Activated CD4-positive, alpha-beta T cell treated with anti-CD3 and anti-CD28 coated beads for 4 hours (primary cell): Measurements from ENCODE around the gene TMEM165.
"Not testable (repeated sequence)": the region's sequence is repeated elsewhere in the genome, so short reads cannot be mapped to it uniquely, and the experiment has no call there.

Experiments used
- DNase-seq, 2 donors: peaks; one replicate each; pipeline ENCODE4 v3.0.0-alpha.2; 2020

The TMEM165 gene, protein sequence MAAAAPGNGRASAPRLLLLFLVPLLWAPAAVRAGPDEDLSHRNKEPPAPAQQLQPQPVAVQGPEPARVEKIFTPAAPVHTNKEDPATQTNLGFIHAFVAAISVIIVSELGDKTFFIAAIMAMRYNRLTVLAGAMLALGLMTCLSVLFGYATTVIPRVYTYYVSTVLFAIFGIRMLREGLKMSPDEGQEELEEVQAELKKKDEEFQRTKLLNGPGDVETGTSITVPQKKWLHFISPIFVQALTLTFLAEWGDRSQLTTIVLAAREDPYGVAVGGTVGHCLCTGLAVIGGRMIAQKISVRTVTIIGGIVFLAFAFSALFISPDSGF

DNA sequence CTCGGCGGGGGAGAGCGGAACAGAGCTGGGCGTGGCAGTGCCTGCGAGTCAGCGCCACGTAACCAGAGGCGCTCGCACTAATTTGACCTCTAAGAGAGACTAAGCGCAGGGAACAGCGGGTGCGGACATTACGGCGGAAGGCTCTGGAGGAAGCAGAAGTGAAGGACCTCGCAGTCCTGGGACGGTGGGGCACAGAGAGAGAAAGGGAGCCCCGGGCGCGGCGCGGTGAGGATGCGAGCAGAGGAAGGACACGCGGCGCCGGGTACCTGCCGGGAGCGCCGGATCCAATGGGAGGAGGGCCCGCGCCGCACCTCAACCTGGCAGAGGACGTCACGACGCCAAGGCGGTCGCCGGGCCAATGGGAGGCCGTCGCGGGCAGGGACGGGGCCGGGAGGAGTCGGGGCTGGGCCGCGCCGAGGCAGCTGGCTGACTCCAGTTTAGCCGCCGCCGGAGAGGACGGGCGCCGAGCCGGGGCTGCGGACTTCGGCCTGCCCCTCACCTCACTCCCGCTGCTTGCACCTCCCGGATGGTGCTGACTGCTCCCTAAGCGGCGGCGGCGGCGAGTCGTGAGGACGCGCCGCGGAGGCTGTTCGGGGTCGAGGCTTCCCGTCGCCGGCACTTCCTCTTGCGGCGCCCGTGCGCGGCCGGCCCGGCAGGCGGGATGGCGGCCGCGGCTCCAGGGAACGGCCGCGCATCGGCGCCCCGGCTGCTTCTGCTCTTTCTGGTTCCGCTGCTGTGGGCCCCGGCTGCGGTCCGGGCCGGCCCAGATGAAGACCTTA is at the start of gene TMEM165:
Gene TMEM165 (plus strand): TSS at position 429 of the 779 bp plus-strand sequence. CDS start 233 bp downstream, at position 662.
- peak; percentile 87 to 88 for DNase-seq

DNA sequence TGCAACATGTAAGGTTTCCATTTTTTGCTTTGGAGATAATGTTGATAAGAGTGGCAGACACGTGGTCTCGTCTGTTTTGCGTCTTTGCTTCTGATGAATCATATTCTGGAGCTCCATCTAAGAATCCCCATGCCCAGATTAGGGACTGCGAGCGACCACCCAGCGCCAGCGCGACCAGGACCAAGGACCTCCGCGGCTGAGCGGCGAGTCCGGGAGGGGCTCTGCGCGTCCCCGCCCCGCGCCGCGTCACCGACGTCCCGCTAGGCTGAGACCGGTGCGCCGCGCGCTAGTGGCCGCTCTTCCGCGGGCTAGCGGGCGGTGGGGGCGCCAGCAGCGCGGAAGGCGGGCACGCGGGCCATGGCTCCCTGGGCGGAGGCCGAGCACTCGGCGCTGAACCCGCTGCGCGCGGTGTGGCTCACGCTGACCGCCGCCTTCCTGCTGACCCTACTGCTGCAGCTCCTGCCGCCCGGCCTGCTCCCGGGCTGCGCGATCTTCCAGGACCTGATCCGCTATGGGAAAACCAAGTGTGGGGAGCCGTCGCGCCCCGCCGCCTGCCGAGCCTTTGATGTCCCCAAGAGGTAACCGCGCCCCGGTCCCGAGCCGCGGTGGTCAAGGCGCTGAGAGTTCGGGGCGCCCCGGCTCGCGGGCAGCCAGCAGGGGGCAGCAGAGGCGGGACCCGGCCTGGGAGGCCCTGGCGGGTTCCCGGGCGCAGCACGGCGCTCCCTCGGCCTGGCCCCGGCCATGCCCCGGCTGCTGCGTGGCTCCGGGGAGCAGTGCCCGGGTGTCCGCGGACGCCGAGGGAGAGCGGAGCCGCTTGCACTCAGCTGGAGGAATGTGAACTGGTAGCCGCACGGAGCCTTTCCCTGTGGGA is 49.5 kb upstream of the TMEM165 start, which contains the start of gene SRD5A3:
Gene SRD5A3 (plus strand): TSS at position 263 of the 871 bp plus-strand sequence. CDS start 95 bp downstream, at position 358.
- DNase-seq, result peak; percentile 75 to 80

DNA sequence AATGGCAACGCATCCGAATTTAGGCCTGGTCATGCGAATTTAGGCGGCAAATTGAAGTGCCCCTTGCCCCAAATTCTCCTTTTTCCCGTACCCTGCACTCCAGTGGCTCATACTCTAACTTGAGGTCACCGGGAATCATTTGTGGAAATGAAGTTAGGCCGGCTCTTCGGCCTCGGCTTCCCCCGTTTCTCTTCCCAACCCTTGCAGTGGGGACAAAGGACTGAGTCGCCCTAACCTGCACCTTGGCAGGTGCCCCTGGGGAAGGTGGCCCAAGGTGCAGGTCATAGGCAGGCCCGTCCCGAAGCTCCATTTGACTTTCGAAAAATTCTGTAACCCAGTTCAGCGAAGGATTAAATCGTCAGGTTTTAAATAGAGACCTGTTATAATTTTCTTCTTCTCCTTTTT is 48.9 kb upstream of the TMEM165 start:
- DNase-seq, result no peak

DNA sequence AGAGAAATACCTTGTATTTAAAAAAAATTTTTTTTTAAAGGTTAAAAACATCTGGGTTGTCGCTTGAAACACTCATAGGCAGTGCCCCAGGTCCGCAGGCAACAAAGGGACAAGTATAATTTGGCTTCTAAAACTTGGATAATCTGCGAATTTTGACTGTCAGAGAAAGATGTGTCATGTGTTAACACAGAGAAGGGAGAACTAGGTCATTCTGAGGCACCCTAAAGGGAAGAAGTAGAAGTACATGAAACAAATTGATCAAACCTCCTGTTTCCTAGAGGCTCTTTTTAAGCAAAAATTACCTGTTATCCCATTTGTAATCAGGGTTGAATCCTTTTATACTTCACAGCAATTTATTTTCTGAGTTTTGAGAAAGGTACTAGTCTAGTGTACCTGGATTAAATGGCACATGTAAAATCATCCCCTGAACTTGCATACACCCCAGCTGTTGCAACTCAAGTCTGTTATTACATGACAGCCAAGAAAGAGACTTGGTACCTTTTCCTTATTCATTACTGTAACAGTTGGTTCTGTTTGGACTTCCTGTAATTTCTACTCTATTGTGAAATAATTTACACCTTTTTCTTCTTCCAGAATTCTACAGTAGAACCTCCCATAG is 48.0 kb upstream of the TMEM165 start:
- no peak for DNase-seq

DNA sequence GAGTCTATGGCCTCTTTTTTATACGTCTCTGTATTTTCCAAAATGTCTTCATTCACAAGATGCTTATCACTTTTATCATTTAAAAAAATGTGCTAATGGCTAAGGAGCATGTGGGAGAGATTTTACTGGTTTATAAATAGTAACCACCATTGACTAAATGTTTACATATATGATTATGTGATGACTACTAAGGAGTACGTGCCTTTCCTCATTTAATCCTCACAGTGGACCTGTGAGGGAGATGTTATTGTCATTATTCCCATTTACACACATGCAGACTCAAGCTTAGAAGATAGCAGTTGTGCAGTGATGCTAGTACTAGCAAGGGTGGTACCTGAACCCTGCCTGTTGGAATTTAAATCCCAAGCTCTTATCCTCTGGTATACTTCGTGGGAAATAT is 47.3 kb upstream of the TMEM165 start:
- DNase-seq, result no peak

DNA sequence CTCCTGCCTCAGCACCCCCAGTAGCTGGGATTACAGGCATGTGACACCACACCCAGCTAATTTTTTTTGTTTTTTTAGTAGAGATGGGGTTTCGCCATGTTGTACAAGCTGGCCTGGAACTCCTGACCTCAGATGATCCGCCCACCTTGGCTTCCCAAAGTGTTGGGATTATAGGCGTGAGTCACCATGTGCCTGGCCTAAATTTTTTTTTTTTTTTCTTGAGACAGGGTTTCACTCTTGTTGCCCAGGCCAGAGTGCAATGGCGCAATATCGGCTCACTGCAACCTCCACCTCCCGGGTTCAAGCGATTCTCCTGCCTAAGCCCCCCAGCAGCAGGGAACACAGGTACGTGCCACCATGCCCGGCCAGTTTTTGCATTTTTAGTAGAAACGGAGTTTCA is 44.9 kb upstream of the TMEM165 start:
- not testable (repeated sequence) for DNase-seq

DNA sequence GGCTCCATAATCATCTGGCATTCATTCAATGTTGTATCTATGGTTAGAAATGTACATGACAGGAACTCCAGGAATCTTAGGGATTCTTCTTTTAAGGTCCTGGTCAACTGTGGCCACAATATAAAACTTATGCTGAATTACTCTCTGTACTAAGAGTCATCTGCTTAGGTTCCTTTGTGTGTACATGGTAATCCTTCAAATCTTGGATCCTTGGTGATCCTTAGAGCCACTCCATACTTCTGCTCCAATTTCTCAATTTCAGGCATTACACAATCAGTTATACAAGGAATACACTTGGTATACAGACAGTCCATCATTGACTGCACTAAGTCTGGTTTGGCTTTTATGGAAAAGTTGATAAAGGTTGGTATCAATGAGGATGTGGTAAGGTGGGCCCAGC is 43.9 kb upstream of the TMEM165 start:
- DNase-seq, result no peak

DNA sequence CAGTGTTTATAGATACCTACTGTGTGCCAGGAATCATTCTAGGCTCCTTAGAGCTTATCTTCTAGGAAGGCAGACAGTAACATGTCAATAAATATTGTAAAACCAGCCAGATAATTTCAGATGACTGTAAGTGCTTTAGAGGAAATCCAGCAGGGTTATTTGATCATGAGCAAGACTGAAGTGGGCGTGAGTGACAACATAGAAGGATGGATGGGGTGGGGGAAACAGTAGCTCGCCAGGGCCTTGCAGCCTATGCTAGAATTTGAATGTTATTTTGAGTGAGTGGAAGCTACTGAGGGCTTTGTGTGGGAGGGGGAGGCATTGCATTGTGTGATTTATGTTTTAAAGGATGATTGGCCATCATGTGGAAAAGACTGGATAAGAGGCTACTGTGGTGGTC is 43.0 kb upstream of the TMEM165 start:
- no peak for DNase-seq

DNA sequence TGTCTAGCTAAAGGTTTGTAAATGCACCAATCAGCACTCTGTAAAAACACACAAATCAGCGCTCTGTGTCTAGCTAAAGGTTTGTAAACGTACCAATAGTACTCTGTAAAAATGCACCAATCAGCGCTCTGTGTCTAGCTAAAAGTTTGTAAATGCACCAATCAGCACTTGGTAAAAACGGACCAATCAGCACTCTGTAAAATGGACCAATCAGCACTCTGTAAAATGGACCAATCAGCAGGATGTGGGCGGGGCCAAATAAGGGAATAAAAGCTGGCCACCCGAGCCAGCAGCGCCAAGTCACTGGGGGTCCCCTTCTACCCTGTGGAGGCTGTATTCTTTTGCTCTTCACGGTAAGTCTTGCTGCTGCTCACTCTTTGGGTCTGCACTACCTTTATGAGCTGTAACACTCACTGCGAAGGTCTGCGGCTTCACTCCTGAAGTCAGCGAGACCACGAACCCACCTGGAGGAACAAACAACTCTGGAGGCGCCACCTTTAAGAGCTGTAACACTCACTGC is 42.5 kb upstream of the TMEM165 start:
- DNase-seq, result not testable (repeated sequence)

DNA sequence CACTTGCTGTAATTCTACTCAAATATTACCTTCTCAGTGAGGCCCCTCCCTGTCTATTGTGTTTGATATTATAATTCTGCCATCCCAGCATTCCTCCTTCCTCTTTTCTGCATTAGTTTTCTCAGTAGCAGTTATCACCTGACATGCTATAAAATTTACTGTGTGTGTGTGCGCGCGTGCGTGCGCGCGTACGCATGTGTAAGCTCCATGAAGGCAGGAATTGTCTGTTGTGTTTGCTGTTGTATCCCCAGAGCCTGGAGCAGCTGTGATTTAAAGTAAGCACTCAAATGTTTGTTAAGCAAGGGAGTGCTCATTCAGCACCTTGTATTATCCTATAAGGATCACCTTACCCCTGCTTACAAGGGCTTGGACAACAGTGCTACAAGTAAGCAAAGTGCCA is 41.1 kb upstream of the TMEM165 start:
- DNase-seq, result no peak

DNA sequence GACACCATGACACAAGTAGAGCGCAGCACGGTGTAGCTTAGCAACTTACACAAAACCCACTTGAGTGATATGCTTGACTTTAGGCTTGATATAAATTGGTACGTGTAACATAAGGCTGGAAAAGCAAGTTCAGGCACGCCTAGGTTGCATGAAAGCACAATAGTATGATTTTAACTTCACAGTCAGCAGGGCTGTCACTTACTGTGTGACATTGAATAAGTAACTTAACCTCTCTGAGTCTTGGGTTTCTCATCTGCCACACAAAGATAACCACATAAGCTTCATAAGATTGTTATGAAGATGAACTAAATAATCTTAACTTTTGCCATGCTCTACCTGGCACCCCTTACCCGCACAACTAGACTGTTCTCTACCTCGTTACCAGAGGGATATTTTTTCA is 40.2 kb upstream of the TMEM165 start:
- DNase-seq, result no peak

DNA sequence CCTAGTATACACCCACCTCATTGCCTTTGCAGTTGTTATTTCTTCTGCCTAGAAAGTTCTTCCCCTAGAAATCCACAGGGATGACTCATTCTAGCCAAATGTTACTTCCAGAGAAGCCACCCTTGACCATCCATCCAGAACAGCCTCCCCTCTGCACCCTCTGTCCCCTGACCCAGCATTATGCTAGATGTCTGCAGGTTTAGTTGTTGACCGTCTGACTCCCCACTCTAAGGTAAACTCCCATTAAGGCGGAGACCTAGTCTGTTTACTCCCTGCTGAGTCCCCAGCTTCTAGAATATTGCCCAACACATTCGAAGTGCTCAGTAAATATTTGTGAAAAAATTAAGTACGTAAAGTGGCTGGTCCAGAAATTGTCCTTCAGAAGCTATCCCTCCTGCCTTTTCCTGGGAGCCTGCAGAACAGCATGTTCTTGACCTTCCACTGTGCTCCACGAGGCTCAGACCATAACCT is 38.7 kb upstream of the TMEM165 start:
- DNase-seq, result no peak

DNA sequence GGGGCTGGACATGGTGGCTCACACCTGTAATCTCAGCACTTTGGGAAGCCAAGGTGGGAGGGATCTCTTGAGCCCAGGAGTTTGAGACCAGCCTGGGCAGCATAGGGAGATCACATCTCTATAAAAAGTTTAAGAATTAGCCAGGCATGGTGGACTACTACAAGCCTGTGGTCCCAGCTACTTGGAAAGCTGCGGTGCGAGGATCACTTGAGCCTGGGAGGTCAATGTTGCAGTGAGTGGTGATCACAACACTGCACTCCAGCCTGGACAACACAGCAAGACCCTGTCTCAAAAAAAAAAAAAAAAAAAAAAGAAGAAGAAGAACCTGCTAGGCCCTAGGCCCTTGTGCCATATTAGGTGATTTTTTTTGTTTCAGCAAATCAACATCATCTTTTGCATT is 37.5 kb upstream of the TMEM165 start:
- DNase-seq, result no peak

DNA sequence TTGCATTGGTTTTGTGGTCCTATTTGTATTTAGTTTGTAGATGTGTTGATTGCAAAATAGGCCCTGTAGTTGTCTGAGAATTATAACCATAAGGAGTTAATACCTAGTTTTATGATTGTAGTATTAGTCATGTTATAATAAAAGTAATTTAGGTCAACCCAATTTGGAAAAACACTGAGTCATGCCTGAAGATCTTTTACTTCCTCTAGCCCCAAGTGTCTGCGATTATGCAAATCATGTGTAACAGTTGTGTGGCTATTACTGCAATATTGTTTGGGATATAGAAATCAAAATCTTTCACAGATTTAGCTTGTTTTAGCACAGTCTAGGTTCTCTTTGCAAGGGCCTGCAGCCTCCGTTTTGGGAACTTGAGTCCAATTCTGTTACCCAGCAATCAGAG is 37.1 kb upstream of the TMEM165 start:
- DNase-seq, result no peak

DNA sequence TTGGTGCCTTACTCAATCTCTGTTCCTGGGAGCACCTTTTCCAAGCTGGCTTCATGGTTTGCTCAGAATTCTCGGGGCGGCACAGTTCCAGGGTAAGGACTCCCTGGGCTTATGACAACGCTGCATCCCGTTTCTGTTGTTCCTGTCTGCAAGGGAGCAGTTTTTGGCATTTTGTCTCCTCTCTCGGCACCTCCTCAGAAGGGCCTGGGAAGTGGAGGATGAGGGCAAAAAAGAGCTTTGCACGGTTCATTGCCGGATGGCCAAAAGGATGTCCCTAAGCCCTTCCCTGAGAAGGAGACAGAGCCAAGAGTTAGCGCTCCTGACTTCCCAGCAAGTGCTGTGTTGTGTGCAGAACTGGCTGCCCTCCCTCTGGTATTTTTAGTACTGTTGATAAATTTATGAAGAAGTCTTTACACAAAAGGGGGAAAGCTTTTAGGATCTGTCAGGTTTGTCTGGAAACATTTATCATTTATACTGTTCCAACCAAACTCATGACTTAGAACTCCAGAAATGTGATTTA is 36.3 kb upstream of the TMEM165 start:
- no peak for DNase-seq

DNA sequence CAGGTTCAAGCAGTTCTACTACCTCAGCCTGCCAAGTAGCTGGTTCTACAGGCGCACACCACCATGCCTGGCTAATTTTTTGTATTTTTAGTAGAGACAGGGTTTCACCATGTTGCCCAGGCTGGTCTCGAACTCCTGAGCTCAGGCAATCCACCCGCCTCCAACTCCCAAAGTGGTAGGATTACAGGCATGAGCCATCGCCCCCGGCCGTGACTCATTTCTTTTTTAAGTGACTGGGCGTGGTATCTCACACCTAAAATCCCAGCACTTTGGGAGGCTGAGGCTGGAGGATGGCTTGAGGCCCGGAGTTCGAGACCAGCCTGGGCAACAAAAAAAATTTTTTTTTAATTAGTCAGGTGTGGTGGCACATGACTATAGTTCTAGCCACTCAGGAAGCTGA is 32.8 kb upstream of the TMEM165 start:
- not testable (repeated sequence) for DNase-seq

DNA sequence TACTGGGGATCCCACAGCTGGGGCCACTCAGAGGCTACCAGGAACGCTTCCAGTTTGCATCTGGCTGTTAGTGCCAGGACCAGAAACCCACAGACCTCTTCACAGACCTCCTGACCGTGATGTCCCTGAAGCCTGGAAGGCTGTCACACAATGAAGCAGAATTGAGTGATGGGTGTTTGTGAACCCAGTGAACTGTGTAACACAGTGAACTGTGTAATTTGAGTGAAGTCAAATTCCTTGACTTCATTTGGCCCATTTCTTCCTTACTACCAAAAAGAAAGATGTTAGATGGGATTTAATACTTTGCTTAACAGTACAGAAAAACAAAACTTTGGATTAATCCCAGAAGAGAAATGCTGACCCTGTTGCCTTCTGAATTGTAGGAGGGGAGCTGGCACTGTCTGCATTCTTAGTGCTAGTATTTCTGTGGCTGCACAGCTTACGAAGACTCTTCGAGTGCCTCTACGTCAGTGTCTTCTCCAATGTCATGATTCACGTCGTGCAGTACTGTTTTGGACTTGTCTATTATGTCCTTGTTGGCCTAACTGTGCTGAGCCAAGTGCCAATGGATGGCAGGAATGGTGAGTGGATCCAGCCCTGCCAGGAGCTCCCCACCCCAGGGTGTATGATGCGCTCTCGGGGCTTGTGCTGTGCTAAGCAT is 31.9 kb upstream of the TMEM165 start:
- no peak for DNase-seq

DNA sequence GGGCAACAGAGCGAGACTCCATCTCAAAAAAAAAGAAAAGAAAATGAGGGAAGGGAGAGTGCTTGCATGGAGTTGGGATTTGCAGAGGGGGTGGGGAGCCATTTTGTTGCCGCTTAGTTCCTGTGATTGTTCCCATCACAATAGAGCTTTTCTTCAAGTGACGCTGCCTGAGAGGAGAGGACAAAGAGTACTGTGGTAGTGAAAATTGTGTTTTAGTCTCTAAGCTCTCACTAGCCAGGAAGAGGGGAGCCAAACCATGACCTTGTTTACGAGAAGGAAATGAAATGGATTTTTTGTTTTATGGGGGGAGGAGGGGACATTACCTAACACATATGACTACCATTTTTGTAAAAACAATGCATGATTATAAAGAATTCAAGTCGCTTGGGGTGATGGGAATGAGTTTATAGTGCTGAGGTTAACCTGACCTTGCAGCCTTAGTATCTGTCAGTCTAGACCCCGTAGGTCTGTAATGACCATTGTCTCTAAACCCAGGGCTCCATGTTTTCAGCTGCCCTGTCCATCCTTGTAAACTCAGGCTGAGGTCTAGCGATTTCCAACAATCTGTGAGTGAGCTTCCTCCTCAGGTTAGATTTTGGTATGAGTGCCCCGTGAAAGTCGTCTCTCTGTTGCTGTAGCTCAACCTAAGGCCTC is 30.9 kb upstream of the TMEM165 start:
- DNase-seq, result no peak

DNA sequence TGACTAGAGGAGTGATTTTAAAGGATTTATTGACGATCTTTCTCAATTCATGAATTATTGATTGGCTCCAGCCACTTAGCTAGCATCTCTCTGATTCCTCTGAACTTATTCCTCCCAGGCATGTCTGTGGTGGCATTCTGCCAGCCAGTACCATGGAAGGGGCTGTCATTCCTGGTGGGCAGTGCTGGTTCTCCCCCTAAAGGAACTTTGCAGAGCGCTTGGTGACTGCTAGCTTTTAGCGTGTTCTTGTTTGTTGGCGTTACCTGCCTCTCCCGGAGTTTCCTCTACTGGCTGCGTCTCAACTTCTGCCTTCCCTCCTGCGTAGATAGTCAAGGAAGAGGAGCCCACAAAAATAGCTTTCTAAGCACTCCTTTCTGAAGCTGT is 30.4 kb upstream of the TMEM165 start:
- no peak for DNase-seq

DNA sequence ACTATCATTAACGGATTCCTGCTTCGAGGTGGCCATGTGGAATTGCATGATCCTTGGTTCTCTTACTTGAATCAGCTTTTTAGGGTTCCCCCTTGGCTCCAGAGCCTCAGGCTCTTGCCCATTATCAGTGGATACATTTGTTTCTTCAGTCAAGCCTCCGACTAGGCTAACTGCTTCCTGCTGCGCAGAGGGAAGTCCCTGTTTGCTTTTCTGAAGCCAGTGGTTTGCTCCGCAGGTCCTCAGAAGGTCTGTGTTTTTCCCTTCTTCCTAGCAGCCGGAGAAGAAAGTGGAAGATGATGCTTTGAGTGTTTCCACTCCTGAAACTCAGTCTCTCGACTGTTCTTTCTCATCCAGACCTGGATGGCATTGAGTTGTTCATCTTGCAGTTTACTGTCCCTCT is 29.1 kb upstream of the TMEM165 start:
- no peak for DNase-seq

DNA sequence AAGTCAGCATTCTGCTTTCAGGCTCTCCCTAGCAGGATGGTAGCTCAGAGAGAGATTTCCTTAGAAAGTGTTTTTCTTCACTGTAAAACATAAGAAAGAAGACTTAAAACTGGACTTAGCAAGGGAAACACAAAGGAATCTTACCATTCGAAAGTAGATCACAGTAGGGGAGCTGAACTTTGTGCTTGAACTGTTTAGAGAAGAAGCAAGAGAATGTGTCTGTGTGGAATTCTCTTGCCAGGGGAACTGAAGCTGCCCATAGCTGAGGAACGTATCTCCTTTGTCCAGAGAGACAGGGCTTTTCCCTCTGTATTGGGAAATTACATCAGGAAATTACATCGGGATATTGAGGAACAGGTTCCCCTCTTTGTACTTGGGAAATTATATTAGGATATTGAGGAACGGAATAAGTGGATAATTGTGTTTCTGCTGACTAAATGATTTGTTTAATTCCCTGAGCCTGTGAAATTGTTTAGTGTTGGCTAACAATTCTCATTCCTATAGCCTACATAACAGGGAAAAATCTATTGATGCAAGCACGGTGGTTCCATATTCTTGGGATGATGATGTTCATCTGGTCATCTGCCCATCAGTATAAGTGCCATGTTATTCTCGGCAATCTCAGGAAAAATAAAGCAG is 28.6 kb upstream of the TMEM165 start:
- no peak for DNase-seq
